A673 (cell line): ENCODE results near the gene GRB10. TPM values are rescaled to one million over a fixed set of nuclear protein-coding genes. Genes with fewer than 3 reads are reported as not detected.

Experiments
- BruUV-seq: library from RNA; stranded (reverse); fragments of 400-500 nt; replicated peaks from 2 replicates; lab custom pipeline; 2021; lab: Mats Ljungman, UMichigan
- CTCF ChIA-PET: fragments of 300-600 bp; sonication (Branson Sonifier 250); formaldehyde crosslinking; loops from one replicate; lab custom pipeline; 2022; ENCODE audit warnings: antibody characterized with exemption; lab: Charles Lee
- POLR2A ChIA-PET: fragments of 300-600 bp; sonication (Branson Sonifier 250); formaldehyde crosslinking; loops from one replicate; lab custom pipeline; 2022; ENCODE audit warnings: antibody characterized with exemption; ENCODE audit not compliant: low non-redundant PET; lab: Charles Lee
- DNase-seq: peaks from one replicate; pipeline ENCODE4 v3.0.0-alpha.2; 2015; ENCODE audit warnings: low spot score
- H3K27ac ChIP-seq: fragments of 200-600 bp; sonication (generic); 2 replicates; pipeline ENCODE4 v1.5.1; 2016; ENCODE audit warnings: mixed run types, low read depth, mild to moderate bottlenecking, mixed read lengths, antibody characterized with exemption, low read length; ENCODE audit not compliant: poor library complexity, severe bottlenecking
- H3K27me3 ChIP-seq: fragments of 200-600 bp; sonication (generic); replicated peaks from 2 replicates; pipeline ENCODE4 v1.6.1; 2017; ENCODE audit warnings: mixed run types, low read depth, mild to moderate bottlenecking, mixed read lengths, antibody characterized with exemption, low read length; ENCODE audit not compliant: insufficient read depth, poor library complexity
- H3K36me3 ChIP-seq: fragments of 200-600 bp; sonication (generic); 2 replicates; pipeline ENCODE4 v1.6.1; 2016; ENCODE audit warnings: mixed run types, mild to moderate bottlenecking, mixed read lengths, antibody characterized with exemption, low read length; ENCODE audit not compliant: insufficient read depth, poor library complexity, severe bottlenecking
- H3K4me1 ChIP-seq: fragments of 200-600 bp; sonication (generic); 2 replicates; pipeline ENCODE4 v1.6.1; 2017; ENCODE audit warnings: mixed run types, mild to moderate bottlenecking, mixed read lengths, antibody characterized with exemption, low read length; ENCODE audit not compliant: insufficient read depth, poor library complexity, severe bottlenecking
- H3K4me3 ChIP-seq: fragments of 200-600 bp; sonication (generic); 2 replicates; pipeline ENCODE4 v1.5.1; 2016; ENCODE audit warnings: low read depth, mixed run types, mild to moderate bottlenecking, mixed read lengths, low read length; ENCODE audit not compliant: poor library complexity, severe bottlenecking
- H3K9me3 ChIP-seq: fragments of 200-600 bp; sonication (generic); 2 replicates; pipeline ENCODE4 v1.6.1; 2016; ENCODE audit warnings: mixed run types, low read depth, mild to moderate bottlenecking, mixed read lengths, antibody characterized with exemption, low read length; ENCODE audit not compliant: poor library complexity, severe bottlenecking
- EZH2 ChIP-seq: fragments of 200-600 bp; sonication (generic); IDR thresholded peaks from 2 replicates; pipeline ENCODE4 v1.6.1; 2017; ENCODE audit warnings: borderline replicate concordance, low read depth, mild to moderate bottlenecking, mixed read lengths, antibody characterized with exemption, low read length; ENCODE audit not compliant: poor library complexity, severe bottlenecking
- intact Hi-C: fragments of 100-400 bp; cut with micrococcal nuclease; formaldehyde crosslinking; loops from one replicate; pipeline ENCODE4 v1.10.0; 2022; ENCODE audit not compliant: unreplicated experiment
- total RNA-seq: library from RNA; stranded (reverse); gene quantifications from 2 replicates; pipeline ENCODE4 v1.2.3, GENCODE V29; 2021
- TF ChIP-seq, protein P1 (sequence below): fragments of 300-800, 200-600 bp; sonication (generic); conservative IDR thresholded peaks from 2 replicates; pipeline ENCODE4 v1.5.1; 2017; ENCODE audit warnings: low read depth, mild to moderate bottlenecking, antibody characterized with exemption, low read length, moderate library complexity, mixed read lengths

GRB10 gene
- total RNA-seq, 1 experiment from 2014 or later = 0.41 TPM

DNA sequence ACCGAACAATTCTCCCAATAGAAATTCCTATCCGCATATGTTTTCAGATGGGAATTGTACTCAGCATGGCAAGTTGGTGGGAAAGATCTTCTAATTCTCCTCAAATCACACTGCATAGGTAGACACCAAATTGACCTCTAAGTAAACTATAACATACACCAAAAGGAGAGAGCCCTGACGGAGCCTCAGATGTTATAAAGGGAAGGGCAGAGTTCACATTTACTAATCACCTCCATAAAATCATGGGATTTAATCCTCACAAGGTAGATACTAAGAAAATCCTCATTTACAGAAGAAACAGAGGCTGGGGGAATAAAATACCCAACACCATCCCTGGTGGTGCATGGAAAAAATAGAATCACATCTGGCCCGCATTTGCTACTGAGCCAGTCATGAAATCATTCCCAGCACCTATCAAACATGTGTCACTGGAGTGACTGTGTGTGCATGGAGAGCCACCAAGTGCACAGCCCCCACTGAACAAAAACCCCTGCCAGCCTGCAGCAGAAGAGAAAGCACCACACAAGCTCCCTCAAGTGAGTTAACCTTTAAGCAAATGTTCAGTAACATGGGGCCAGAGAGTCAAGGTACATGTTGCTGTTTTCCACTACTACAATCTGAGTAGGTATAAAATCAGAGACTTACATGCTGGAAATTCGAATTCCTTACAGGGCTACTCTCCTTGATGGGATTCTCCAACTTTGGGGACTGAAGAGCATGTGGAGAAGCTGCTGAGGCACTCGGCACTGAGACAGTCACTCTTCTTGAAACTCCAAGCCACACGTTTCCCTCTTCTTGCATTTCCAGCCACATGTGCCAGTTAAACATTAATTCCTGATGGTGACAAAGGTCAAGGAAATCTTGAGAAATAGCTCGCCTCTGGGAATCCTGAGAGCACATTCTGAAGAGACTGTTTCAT lies 217.8 kb downstream of the GRB10 start, which contains the start of gene DDC:
Gene DDC (minus strand): TSS at position 766 of the 919 bp plus-strand sequence. CDS start 21,320 bp downstream, outside the sequence.
- ChIA-PET POLR2A (no interaction called here), CTCF (no interaction called here)
- intact Hi-C loops = no loop called here
- BruUV-seq = no TSS peak
- Histone ChIP-seq H3K4me1 (no peaks in the 10 kb centered on the region), H3K27me3 (no peaks in the 10 kb centered on the region), H3K9me3 (no peaks in the 10 kb centered on the region), H3K4me3 (no peak within 1 kb of the TSS), H3K36me3 (no peaks in the 10 kb centered on the region), H3K27ac (no peak within 1 kb of the TSS)
- DNase-seq = no peak
- TF ChIP-seq, protein P1, sequence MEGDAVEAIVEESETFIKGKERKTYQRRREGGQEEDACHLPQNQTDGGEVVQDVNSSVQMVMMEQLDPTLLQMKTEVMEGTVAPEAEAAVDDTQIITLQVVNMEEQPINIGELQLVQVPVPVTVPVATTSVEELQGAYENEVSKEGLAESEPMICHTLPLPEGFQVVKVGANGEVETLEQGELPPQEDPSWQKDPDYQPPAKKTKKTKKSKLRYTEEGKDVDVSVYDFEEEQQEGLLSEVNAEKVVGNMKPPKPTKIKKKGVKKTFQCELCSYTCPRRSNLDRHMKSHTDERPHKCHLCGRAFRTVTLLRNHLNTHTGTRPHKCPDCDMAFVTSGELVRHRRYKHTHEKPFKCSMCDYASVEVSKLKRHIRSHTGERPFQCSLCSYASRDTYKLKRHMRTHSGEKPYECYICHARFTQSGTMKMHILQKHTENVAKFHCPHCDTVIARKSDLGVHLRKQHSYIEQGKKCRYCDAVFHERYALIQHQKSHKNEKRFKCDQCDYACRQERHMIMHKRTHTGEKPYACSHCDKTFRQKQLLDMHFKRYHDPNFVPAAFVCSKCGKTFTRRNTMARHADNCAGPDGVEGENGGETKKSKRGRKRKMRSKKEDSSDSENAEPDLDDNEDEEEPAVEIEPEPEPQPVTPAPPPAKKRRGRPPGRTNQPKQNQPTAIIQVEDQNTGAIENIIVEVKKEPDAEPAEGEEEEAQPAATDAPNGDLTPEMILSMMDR = no peak
- TF ChIP-seq EZH2 = no peak

DNA sequence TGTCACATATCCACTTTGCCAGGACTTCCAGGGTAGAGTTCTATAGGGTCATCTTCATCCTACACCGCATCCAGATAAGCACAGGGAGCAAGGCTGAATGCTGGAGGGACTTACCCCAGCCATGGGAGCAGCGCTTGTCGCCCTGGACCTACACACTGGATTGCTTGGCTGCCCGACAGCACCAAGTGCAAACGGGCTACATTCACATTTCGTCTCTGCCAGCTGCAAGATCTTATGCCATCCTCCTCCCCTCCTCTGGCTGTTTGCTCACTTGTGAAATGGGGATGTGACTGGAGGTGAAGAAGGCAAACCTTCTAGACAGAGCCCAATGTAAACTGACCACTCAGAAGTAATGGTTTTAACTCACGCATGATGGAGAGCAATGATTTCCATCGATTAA lies 218.5 kb downstream of the GRB10 start:
- Histone ChIP-seq H3K9me3 (no peaks in the 10 kb centered on the region), H3K4me1 (no peaks in the 10 kb centered on the region), H3K27me3 (no peaks in the 10 kb centered on the region), H3K27ac (no peak overlapping the region), H3K36me3 (no peaks in the 10 kb centered on the region), H3K4me3 (no peak overlapping the region)
- intact Hi-C loops = no loop called here
- ChIA-PET POLR2A (no interaction called here), CTCF (no interaction called here)
- BruUV-seq = no TSS peak
- TF ChIP-seq, protein P1 = no peak
- no peak for TF ChIP-seq EZH2
- DNase-seq = no peak

DNA sequence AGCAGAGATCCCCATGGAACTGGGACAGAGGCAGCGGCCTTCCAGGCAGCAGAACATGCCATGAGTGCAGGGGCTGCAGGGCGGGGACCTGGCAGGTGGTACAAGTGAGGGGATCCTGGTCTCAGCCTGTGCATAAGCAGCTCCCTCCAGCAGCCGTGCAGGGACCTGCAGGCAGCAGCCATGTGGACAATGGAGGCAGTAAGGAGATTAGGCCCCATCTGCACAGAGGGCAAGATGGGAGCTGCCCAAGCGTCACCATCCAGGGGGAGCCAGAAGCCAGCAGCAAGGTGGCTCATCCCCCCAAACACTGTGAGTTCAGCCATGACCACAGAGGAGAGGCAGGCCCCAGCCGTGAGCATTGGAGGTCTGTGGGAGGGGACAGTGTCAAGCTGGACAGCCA lies 220.6 kb downstream of the GRB10 start:
- BruUV-seq = no TSS peak
- no peak for DNase-seq
- Histone ChIP-seq H3K36me3 (no peaks in the 10 kb centered on the region), H3K27ac (no peak overlapping the region), H3K27me3 (no peaks in the 10 kb centered on the region), H3K4me3 (no peak overlapping the region), H3K4me1 (no peaks in the 10 kb centered on the region), H3K9me3 (no peaks in the 10 kb centered on the region)
- TF ChIP-seq EZH2 = no peak
- TF ChIP-seq, protein P1 = no peak
- ChIA-PET CTCF (no interaction called here), POLR2A (no interaction called here)
- intact Hi-C loops = no loop called here
